CD8-positive, alpha-beta memory T cell (primary cell): ENCODE measurements around the gene REEP6. TPM values are rescaled to one million over a fixed set of nuclear protein-coding genes. Genes with fewer than 3 reads are reported as not detected.

ENCODE experiments used
- CTCF ChIA-PET: fragments of 350-600 bp; sonication (Branson Sonifier 250); formaldehyde crosslinking; loops from one replicate; lab custom pipeline; 2021; ENCODE audit warnings: antibody characterized with exemption; lab: Charles Lee
- POLR2A ChIA-PET: fragments of 350-600 bp; sonication (Branson Sonifier 250); formaldehyde crosslinking; loops from one replicate; lab custom pipeline; 2021; ENCODE audit warnings: antibody characterized with exemption; lab: Charles Lee
- DNase-seq, 5 donors: peaks; one replicate each; pipeline versions ENCODE4 v3.0.0 to v3.0.0-alpha.2; 2020 to 2022; ENCODE audit warnings: mixed read lengths in 1 of 5
- H3K27ac ChIP-seq: one replicate; pipeline ENCODE4 v1.7.0; 2013; ENCODE audit warnings: low read depth, mild to moderate bottlenecking, low read length, moderate library complexity
- H3K27me3 ChIP-seq: 2 replicates; pipeline ENCODE4 v1.7.0; 2013; ENCODE audit warnings: low read length, mild to moderate bottlenecking; ENCODE audit not compliant: insufficient read depth, poor library complexity, severe bottlenecking
- H3K36me3 ChIP-seq: 2 replicates; pipeline ENCODE4 v1.7.0; 2013; ENCODE audit warnings: mild to moderate bottlenecking, low read length, moderate library complexity; ENCODE audit not compliant: insufficient read depth
- H3K4me1 ChIP-seq: 2 replicates; pipeline ENCODE4 v1.7.0; 2013; ENCODE audit warnings: mild to moderate bottlenecking, low read length, moderate library complexity; ENCODE audit not compliant: insufficient read depth
- H3K4me3 ChIP-seq: 2 replicates; pipeline ENCODE4 v1.7.0; 2013; ENCODE audit warnings: mild to moderate bottlenecking, low read length
- H3K9me3 ChIP-seq: 2 replicates; pipeline ENCODE4 v1.7.0; 2013; ENCODE audit warnings: mild to moderate bottlenecking, low read length
- H3K27ac Mint-ChIP-seq, 8 donors: one replicate each; pipeline ENCODE4 v1.8.0; 2020 to 2021; ENCODE audit warnings: mixed read lengths in 8 of 8, mild to moderate bottlenecking in 6 of 8, inconsistent platforms in 3 of 8, moderate library complexity in 3 of 8
- H3K27me3 Mint-ChIP-seq, 2 donors: one replicate each; pipeline ENCODE4 v1.8.0; 2020 to 2021; ENCODE audit warnings: mixed read lengths in 2 of 2, mild to moderate bottlenecking in 1 of 2, moderate library complexity in 1 of 2
- H3K36me3 Mint-ChIP-seq, 3 donors: one replicate each; pipeline ENCODE4 v1.8.0; 2020 to 2021; ENCODE audit warnings: mixed read lengths in 3 of 3, inconsistent platforms in 1 of 3, mild to moderate bottlenecking in 1 of 3
- H3K4me1 Mint-ChIP-seq, 3 donors: one replicate each; pipeline ENCODE4 v1.8.0; 2020 to 2021; ENCODE audit warnings: mixed read lengths in 3 of 3, inconsistent platforms in 1 of 3, mild to moderate bottlenecking in 1 of 3
- H3K4me3 Mint-ChIP-seq, 7 donors: one replicate each; pipeline ENCODE4 v1.8.0; 2020 to 2021; ENCODE audit warnings: mixed read lengths in 7 of 7, mild to moderate bottlenecking in 6 of 7, moderate library complexity in 4 of 7, inconsistent platforms in 2 of 7
- H3K9me3 Mint-ChIP-seq, 5 donors: one replicate each; pipeline ENCODE4 v1.8.0; 2020 to 2022; ENCODE audit warnings: mixed read lengths in 5 of 5, mild to moderate bottlenecking in 3 of 5, moderate library complexity in 2 of 5, inconsistent platforms in 1 of 5
- polyA plus RNA-seq: library from polyadenylated mRNA; unstranded; fragments of 300-500 nt; fragmentation: Illumina TruSeq; gene quantifications from one replicate; pipeline ENCODE4 v1.2.3, GENCODE V29; 2021
- total RNA-seq, 2 experiments: library from RNA; stranded (reverse); gene quantifications; one replicate each; pipeline ENCODE4 v1.2.3, GENCODE V29; 2021

REEP6 gene
- total RNA-seq: 1 to 10 TPM; 1.8 to 2.0 TPM
- 4.5 TPM for polyA plus RNA-seq

GRCh38 chr19:1491114-1491848 lies at the start of gene REEP6:
Gene REEP6 (plus strand): TSS chr19:1491181. CDS start chr19:1491270, 89 bp downstream.
- Mint-ChIP-seq H3K9me3 (no peaks in the 10 kb centered on the region), H3K4me1 (peaks cover 7 to 18% (median 14%) of the 10 kb centered on the region in 3 donors), H3K36me3 (peaks cover 0 to 3% (median 0%) of the 10 kb centered on the region in 3 donors), H3K27ac (peak within 1 kb of the TSS; percentile 74 to 92 (median 90)), H3K27me3 (peaks cover 0 to 6% of the 10 kb centered on the region in 2 donors), H3K4me3 (peak within 1 kb of the TSS; percentile 85 to 96 (median 87))
- H3K4me1 ChIP-seq: peaks cover 10% of the 10 kb centered on the region
- no peaks in the 10 kb centered on the region for H3K9me3 ChIP-seq
- ChIA-PET POLR2A (interaction anchor here (0.6 to 1.3 kb wide), 7 partner anchors 12 to 352 kb away, joined by 3 to 5 read pairs (median 4); partner anchors contain the start of gene C19orf25), CTCF (interaction anchor here (0.7 to 1.8 kb wide), 4 partner anchors 13 to 838 kb away, joined by 3 to 5 read pairs (median 4); no protein-coding TSS in a partner anchor)
- H3K36me3 ChIP-seq: no peaks in the 10 kb centered on the region
- peak within 1 kb of the TSS; percentile 69 for H3K27ac ChIP-seq
- no peaks in the 10 kb centered on the region for H3K27me3 ChIP-seq
- H3K4me3 ChIP-seq: peak within 1 kb of the TSS; percentile 92
- DNase-seq: no peak

DNA sequence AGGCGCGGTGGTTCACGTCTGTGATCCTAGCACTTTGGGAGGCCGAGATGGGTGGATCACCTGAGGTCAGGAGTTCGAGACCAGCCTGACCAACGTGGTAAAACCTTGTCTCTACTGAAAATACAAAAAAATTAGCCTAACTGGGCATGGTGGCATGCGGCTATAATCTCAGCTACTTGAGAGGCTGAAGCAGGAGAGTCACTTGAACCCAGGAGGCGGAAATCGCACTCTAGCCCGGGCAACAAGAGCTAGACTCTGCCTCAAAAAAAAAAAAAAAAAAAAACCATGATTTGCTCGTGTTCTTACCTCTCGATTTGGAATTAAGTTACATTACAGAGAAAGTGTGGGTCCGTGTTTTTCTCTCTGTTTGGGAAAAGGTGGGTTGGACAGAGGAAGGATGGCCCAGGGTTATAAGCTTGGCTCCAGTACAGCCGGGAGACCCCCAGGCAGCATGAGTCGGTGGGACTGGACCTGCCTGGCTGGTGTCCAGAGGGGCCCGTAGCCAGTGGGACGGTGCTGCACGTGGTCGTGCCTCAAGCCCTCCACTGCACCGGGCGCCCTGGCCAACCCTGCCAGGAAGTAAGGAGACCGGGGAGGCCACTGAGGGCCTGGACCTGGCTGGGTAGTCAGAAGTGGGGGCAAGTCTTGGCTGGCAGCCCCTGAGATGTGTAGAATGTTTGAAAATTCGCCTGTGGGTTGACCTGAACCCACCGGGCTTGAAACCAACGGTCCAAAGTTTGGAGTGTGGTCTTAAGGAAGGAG lies 49.1 kb upstream of the REEP6 start:
- Mint-ChIP-seq H3K36me3 (peaks cover 2 to 46% (median 3%) of the 10 kb centered on the region in 3 donors), H3K4me1 (peaks cover 28 to 49% (median 36%) of the 10 kb centered on the region in 3 donors), H3K27me3 (peaks cover 0 to 2% of the 10 kb centered on the region in 2 donors), H3K27ac (peak overlapping the region in 2 of 8 donors; percentile 54 to 96), H3K9me3 (no peaks in the 10 kb centered on the region), H3K4me3 (peak overlapping the region in 6 of 7 donors; percentile 23 to 98 (median 56))
- Histone ChIP-seq H3K36me3 (peaks cover 22% of the 10 kb centered on the region), H3K27me3 (peaks cover 6% of the 10 kb centered on the region), H3K4me1 (peaks cover 36% of the 10 kb centered on the region), H3K9me3 (no peaks in the 10 kb centered on the region), H3K4me3 (no peak overlapping the region), H3K27ac (no peak overlapping the region)
- no peak for DNase-seq
- CTCF ChIA-PET: interaction anchor here (1.8 to 2.4 kb wide), 2 partner anchors 28 to 197 kb away, joined by 5 to 6 read pairs; no protein-coding TSS in a partner anchor
- POLR2A ChIA-PET: interaction anchor here (0.6 kb wide), 1 partner anchor 645 kb away, joined by 6 read pairs; no protein-coding TSS in a partner anchor

- H3K4me1 ChIP-seq: peaks cover 18% of the 10 kb centered on the region
- CTCF ChIA-PET: interaction anchor here (0.8 to 2.2 kb wide), 13 partner anchors 9 to 166 kb away, joined by 3 to 12 read pairs (median 4); partner anchors contain the start of genes PCSK4 and REEP6
Observed at GRCh38 chr19:1445185-1445931, 45.6 kb upstream of the REEP6 start.

GRCh38 chr19:1445932-1446712 lies 44.9 kb upstream of the REEP6 start:
- Histone ChIP-seq H3K27ac (no peak overlapping the region), H3K4me1 (peaks cover 10% of the 10 kb centered on the region), H3K9me3 (no peaks in the 10 kb centered on the region), H3K36me3 (peaks cover 9% of the 10 kb centered on the region), H3K27me3 (peaks cover 41% of the 10 kb centered on the region), H3K4me3 (no peak overlapping the region)
- H3K4me3 Mint-ChIP-seq: peak overlapping the region in 1 of 7 donors; percentile 40
- POLR2A ChIA-PET: interaction anchor here (1.4 kb wide), 1 partner anchor 25 kb away, joined by 5 read pairs; no protein-coding TSS in a partner anchor
- peaks cover 32 to 34% of the 10 kb centered on the region in 2 donors for H3K27me3 Mint-ChIP-seq
- CTCF ChIA-PET: interaction anchor here (0.8 to 2.2 kb wide), 10 partner anchors 9 to 69 kb away, joined by 3 to 12 read pairs (median 4); no protein-coding TSS in a partner anchor
- peaks cover 0 to 2% (median 0%) of the 10 kb centered on the region in 5 donors for H3K9me3 Mint-ChIP-seq
- H3K4me1 Mint-ChIP-seq: peaks cover 19 to 40% (median 21%) of the 10 kb centered on the region in 3 donors
- DNase-seq: no peak
- H3K36me3 Mint-ChIP-seq: peaks cover 2 to 17% (median 3%) of the 10 kb centered on the region in 3 donors
- H3K27ac Mint-ChIP-seq: no peak overlapping the region

More at GRCh38 chr19:1445185-1445931, 45.6 kb upstream of the REEP6 start:
- Mint-ChIP-seq H3K27me3 (peaks cover 24 to 27% of the 10 kb centered on the region in 2 donors), H3K4me3 (peak overlapping the region; percentile 64 to 89 (median 71)), H3K4me1 (peaks cover 23 to 39% (median 26%) of the 10 kb centered on the region in 3 donors), H3K36me3 (peaks cover 2 to 25% (median 3%) of the 10 kb centered on the region in 3 donors), H3K9me3 (no peaks in the 10 kb centered on the region), H3K27ac (peak overlapping the region in 3 of 8 donors; percentile 27 to 67 (median 47))
- POLR2A ChIA-PET: interaction anchor here (1.4 kb wide), 1 partner anchor 26 kb away, joined by 5 read pairs; no protein-coding TSS in a partner anchor
- no peaks in the 10 kb centered on the region for H3K9me3 ChIP-seq
- H3K4me3 ChIP-seq: peak overlapping the region; percentile 43
- peaks cover 16% of the 10 kb centered on the region for H3K36me3 ChIP-seq
- no peak overlapping the region for H3K27ac ChIP-seq
- peak; percentile 67 to 81 (median 76) for DNase-seq
- peaks cover 33% of the 10 kb centered on the region for H3K27me3 ChIP-seq

DNA sequence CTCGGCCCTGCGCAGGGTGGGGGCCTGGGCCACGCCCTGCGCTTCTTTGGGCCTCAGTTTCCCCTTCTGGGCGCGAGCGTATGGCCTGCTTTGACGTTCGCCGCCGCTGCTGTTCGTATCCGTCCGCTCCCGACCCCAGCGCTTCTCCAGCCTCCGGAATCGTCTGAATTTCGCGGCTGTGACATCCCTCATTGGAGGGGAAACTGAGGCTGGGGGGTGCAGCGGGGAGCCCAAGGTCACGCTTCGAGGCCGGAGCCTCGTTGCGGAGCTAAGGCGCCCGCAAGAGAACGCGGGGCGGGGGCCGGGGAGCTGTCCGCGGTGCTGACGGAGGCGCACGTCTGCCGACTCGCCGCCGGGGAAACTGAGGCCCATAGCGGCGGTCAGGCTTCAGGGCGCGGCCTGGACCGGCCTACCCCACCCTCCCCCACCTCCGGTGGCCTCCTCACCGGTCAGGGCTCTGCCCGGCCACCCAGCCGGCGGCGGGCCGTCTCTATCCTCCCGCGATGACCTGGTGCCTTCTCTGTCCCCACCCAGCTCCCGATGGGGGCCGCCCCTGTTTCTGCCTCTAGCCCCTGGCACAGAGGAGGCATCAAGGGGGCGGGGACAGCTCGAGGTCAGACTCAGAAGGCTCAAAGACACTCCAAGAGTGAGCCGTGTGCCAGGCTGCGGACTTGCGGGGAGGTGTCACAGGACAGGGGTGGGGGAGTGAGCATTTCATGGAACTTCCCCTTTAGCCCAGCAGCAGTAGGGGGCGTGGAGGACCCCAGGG lies 44.1 kb upstream of the REEP6 start:
- H3K9me3 Mint-ChIP-seq: peaks cover 0 to 2% (median 0%) of the 10 kb centered on the region in 5 donors
- Histone ChIP-seq H3K4me3 (no peak overlapping the region), H3K27me3 (peaks cover 46% of the 10 kb centered on the region), H3K27ac (no peak overlapping the region), H3K36me3 (peaks cover 1% of the 10 kb centered on the region), H3K9me3 (no peaks in the 10 kb centered on the region), H3K4me1 (peaks cover 9% of the 10 kb centered on the region)
- peak overlapping the region; percentile 29 to 84 (median 43) for H3K4me3 Mint-ChIP-seq
- ChIA-PET CTCF (interaction anchor here (1.3 kb wide), 1 partner anchor 11 kb away, joined by 4 read pairs; no protein-coding TSS in a partner anchor), POLR2A (no interaction called here)
- peaks cover 36 to 37% of the 10 kb centered on the region in 2 donors for H3K27me3 Mint-ChIP-seq
- peaks cover 18 to 40% (median 18%) of the 10 kb centered on the region in 3 donors for H3K4me1 Mint-ChIP-seq
- peaks cover 0 to 10% (median 2%) of the 10 kb centered on the region in 3 donors for H3K36me3 Mint-ChIP-seq
- peak in 1 of 5 donors; percentile 31 for DNase-seq
- H3K27ac Mint-ChIP-seq: peak overlapping the region in 3 of 8 donors; percentile 41 to 62 (median 54)

- no peak for DNase-seq
- Histone ChIP-seq H3K9me3 (no peaks in the 10 kb centered on the region), H3K27ac (no peak overlapping the region), H3K4me3 (no peak overlapping the region), H3K4me1 (peaks cover 9% of the 10 kb centered on the region), H3K27me3 (peaks cover 48% of the 10 kb centered on the region), H3K36me3 (no peaks in the 10 kb centered on the region)
- Mint-ChIP-seq H3K4me3 (peak overlapping the region; percentile 13 to 84 (median 38)), H3K27me3 (peaks cover 36 to 40% of the 10 kb centered on the region in 2 donors), H3K27ac (peak overlapping the region in 3 of 8 donors; percentile 11 to 62 (median 54)), H3K9me3 (peaks cover 0 to 2% (median 0%) of the 10 kb centered on the region in 5 donors), H3K36me3 (peaks cover 0 to 3% (median 0%) of the 10 kb centered on the region in 3 donors), H3K4me1 (peaks cover 17 to 37% (median 18%) of the 10 kb centered on the region in 3 donors)
- CTCF ChIA-PET: interaction anchor here (1.0 to 1.4 kb wide), 3 partner anchors 10 to 24 kb away, joined by 3 to 4 read pairs (median 3); no protein-coding TSS in a partner anchor
- POLR2A ChIA-PET: no interaction called here
Observed at GRCh38 chr19:1447504-1447903, 43.5 kb upstream of the REEP6 start.
